Ammon's horn (tissue), 1 donor: ENCODE measurements around the gene ENDOG.

Experiments
- DNase-seq: peaks from one replicate; pipeline ENCODE4 v3.0.0-alpha.2; 2016; ENCODE audit warnings: low spot score

Gene ENDOG

DNA sequence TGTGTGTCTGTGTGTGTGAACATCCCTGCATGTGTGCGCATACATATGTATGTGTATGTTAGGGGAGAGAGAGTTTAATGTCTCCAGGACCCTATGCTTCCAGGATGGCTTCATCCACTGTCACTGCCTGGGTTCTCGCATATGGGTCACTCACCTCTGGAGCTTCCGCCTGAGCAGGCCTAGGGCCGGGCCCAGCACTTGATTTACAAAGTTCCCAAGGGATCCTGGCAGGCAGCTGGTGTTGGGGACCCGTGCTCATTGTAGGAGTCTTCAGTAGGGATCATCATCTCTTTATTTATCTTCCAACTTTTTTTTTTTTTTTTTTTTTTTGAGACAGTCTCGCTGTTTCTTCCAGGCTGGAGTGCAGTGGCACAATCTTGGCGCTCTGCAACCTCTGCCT lies 18.2 kb upstream of the ENDOG start:
- DNase-seq = no peak

DNA sequence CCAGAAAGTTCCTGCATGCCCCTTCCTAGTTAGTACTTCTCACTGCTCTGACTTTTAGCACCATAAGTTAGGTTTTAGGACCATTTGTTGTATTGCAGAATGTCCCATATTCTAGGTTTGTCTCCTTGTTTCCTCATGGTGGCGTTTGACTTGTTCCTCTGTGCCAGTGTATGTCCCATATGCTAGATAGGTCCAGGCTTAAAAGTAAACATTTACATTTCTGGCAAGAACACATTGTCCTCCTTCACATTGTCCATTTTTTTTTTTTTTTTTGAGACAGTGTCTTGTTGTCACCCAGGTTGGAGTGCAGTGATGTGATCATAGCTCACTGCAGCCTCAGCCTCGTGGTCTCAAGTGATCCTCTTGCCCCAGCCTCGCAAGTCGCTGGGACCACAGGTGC lies 15.8 kb upstream of the ENDOG start:
- no peak for DNase-seq

DNA sequence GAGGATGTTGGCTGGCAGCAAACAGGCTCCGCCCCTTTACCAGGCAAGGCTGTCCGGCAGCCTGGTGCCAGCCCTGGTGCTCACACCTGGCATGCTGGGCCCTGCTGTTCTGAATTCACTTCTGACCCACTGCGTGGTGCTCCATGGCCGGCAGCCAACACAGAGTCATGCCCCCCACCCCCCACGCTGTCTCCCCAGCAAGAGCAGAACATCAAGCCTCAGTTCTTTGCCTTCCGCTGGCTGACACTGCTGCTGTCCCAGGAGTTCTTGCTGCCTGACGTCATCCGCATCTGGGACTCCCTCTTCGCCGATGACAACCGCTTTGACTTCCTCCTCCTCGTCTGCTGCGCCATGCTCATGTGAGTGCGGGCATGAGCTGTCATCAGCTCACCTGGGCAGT lies 12.6 kb upstream of the ENDOG start:
- peak; percentile 70 for DNase-seq

DNA sequence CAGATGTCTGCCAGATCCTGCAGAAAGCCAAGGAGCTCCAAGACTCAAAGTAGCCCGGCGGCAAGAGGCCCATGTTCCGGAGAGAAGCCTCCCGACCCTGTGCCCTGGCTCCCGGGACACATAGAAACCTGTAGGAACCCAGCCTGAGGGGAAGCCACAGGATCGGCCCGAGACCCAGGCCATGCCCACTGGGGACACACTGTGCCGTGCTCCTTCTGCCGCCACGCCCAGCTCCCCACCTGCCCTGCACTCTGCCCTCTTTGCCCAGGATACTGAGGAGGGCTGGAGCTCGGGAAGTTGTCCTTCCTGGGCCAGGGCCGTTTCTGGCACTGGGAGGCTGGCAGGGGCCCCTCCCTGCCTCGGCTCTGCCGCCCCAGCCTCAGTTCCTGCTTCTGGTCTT lies 10.5 kb upstream of the ENDOG start:
- no peak for DNase-seq

DNA sequence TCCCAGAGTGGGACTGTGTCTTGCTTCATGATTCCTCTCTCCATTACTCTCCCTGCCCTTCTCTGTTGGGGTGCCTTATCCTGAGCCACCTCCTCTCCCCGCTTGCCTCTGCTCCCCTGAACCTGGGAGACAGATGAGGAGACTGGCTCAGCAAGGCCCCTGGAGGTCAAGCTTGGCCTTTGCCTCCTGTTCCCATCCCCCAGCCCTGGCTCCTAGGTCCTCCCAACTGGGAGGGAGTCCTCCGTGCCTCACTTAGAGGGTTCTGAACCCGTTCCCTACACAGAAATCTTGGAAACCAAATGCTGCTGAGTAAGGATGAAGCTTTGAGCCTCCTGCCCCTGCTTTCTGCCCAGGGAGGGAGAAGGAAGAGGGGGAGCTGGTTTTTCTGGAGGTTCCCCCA lies 9.8 kb upstream of the ENDOG start:
- DNase-seq = no peak

DNA sequence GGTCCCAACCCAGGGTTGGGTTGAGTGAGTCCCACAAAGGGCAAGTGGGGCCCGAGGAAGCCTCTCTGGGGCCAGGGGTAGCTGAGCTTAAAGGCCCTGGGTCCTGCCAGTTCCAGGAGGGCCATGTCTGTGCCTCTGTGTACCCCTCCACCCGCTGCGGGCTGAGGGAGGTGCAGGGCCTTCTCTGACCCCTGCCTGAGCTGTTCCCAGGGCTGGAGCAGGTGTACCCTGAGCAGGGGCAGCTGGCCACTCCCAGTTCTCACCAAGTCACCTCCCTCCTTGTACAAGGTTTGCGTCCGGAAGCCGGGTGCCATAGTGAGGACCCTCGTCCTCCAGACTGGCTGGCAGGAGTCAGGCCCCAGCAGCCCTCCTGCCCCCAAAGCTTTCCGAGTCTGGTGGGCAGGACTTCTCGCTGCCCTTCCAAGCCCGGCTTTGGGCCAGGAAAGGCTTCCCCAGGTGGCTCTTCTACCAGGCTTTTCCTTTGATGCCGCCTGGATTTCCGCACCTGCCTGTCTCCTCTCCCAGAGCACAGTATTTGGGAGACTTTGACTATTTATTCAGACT lies 9.2 kb upstream of the ENDOG start:
- no peak for DNase-seq

DNA sequence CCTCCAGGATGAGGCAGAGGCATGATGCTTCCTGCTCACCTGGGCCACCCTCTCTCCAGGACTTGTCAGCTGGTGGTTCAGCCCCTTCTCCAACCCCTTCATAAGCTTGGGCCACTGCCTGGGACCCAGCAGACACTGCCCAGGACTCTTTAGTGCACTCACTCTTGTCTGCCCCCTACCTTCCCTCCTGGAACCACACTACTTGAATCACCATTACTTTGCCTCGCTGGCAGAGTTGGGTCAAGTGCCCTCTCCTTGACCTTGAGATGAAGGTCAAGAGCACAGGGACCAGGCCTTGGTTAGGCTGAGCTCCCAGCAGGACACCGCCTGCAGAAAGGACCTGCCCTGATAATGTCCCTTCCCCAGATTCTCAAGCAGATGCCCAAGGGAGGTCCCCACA lies 8.5 kb upstream of the ENDOG start:
- DNase-seq = no peak

DNA sequence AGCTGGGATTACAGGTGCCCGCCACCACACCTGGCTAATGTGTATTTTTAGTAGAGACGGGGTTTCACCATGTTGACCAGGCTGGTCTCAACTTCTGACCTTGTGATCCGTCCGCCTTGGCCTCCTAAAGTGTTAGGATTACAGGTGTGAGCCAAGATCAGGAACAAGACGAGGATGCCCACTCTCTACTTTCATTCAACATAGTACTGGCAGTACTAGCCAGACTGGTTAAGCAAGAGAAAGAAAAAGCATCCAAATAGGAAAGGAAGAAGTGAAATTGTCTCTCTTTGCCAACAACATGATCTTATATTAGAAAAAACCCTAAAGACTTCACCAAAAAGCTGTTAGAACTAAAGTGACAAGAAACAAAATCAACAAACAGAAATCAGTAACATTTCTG lies 7.4 kb upstream of the ENDOG start:
- DNase-seq = no peak

DNA sequence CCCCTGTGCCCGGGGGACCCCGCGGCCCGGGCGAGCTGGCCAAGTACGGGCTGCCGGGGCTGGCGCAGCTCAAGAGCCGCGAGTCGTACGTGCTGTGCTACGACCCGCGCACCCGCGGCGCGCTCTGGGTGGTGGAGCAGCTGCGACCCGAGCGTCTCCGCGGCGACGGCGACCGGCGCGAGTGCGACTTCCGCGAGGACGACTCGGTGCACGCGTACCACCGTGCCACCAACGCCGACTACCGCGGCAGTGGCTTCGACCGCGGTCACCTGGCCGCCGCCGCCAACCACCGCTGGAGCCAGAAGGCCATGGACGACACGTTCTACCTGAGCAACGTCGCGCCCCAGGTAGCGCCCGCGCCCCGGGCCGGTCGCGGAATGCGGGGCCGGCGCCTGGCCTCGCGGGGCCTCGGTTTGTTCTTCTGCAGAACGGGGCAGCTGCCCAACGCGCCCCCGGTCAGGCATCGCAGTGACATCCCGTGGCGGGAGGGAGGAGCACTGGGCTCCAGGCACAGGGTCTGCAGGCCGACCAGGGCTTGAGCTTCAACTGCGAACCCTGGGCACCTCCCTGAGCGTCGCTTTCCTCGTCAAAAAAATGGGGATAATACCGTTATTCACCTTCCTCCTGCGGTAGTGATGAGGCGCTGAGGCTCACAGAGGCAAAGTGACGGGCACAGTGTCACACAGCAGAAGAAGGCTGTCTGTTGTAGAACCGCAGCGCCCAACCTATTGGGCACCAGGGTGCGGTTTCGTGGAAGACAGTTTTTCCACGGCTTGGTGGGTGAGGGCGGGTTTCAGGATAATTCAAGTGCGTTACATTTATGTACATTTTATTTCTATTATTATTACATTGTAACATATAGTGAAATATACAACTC lies 777 bp downstream of the ENDOG start:
- DNase-seq = peak; percentile 45

GRCh38 chr9:128819716-128820664 lies 1.7 kb downstream of the ENDOG start:
- DNase-seq = peak; percentile 69

DNA sequence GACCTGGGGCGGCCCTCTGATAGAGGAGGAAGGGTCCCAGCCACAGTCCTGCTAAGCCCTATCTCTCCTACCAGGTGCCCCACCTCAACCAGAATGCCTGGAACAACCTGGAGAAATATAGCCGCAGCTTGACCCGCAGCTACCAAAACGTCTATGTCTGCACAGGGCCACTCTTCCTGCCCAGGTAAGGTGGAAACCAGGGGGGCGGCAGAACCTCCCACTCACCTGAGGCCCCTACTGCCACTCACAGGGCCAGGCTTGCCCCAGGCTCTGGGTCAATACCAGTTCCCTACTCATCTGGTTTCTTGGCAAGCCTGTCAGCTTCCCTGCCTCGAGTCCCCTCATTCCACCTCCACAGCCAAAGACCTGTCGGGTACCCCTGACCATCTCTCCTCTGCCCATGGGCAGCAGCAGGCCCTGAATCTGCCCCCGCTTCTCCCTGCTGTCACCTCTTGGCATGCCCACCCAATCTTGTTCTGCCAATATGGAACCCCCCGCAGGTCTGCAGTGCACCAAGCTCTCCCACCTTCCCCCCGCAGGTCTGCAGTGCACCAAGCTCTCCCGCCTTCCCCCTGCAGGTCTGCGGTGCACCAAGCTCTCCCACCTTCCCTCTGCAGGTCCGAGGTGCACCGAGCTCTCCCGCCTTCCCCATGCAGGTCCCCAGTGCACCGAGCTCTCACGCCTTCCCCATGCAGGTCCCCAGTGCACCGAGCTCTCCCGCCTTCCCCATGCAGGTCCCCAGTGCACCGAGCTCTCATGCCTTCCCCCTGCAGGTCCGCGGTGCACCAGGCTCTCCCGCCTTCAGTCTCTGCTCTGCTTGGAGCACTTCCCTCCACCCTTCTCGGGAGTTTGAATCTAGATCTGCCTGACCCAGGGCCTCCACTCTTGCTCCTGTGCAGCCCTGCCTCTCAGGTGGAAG lies 2.6 kb downstream of the ENDOG start:
- DNase-seq = no peak

DNA sequence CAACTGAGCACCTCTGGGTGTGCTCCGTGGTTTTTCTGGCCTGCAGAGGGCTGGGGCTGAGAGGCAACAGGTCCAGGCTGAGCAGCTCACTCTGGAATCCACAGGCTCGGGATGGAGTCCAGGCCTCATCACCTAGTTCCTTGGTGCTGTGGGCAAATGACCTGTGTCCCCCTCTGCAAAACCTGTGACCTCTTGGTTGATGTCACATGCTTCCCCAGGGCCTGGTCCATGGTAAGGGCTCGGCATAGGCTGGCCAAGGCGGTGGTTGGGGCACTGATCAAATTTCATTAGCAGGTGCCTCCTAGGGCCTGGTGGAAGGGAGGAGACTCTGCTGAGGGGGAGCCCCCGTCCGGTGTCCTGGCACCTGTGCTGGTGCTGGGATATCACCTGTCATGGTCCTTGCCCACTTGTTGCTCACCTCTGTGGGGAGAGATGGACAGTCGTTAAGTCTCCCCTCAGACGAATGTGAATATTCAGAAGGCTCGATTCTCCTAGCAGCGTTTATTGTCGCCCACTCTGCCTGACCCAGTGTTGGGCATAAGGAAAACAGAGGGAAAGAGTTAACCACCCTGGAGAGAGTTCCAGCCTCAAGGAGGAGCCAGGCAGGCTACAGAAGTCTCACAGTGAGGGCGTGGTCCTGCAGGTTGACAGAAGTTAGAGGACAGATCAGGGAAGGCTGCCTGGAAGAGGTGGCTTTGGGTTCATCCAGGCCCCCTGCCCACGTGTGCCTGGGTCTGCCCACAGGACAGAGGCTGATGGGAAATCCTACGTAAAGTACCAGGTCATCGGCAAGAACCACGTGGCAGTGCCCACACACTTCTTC lies 3.5 kb downstream of the ENDOG start:
- DNase-seq = no peak

GRCh38 chr9:128822407-128823042 lies 4.2 kb downstream of the ENDOG start:
- DNase-seq = no peak

GRCh38 chr9:128823362-128823902 lies 5.1 kb downstream of the ENDOG start:
- DNase-seq = no peak

GRCh38 chr9:128823903-128824406 lies 5.7 kb downstream of the ENDOG start:
- DNase-seq = no peak

DNA sequence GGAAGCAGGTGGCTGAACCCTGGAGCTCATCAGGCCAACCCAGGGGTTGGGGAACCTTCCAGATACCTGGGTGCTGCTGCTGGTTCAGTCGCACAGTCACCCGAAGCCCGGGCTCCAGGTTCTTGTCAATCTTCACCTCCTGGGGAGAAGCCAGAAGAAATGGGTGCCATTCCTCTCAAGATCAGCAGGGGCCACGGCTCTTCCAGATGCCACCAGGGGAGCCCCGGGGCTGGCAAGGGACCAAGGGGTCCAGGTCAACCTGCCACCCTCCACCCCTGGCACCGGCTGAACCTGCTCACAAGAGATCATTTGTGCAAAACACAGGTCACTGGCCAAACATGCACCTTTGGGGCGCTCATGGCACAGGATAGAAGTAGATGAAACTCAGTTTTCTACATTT lies 6.6 kb downstream of the ENDOG start:
- DNase-seq = no peak

DNA sequence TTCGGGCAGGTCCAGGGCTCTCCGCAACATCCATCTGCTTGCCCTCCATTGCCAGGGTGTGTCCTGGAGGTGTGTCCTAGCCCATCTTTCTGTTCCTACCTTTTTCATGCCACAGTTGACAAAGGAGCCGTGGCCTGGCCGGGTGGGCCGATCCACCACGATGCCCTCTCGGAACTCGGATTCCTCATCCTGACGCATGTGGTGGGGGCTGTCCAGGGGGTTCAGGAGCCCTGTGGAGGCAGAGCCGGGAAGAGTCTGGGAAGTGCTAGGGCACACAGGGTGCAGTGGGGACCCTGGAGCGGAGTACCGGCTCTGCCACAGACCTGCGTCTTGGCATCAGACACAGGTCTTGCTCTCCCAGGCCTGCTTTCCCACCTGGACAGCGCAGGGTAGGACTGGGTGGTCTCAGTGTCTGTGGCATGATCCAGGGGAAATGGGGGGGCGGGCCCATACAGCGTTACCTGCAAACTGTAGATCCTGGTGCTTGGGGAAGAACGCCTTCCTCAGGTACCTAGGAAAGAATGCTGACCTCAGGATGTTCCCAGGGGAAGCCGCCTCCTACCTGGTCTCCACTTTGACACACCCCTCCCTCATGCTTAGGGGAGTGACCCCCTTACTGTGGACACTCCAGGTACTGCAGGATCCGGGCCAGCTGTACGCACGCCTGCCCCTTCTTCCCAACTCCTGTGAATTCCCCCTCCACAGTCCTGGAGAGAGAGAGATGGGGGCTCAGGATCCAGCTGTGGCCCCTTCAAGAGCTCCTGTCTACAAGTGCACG lies 7.8 kb downstream of the ENDOG start:
- no peak for DNase-seq

DNA sequence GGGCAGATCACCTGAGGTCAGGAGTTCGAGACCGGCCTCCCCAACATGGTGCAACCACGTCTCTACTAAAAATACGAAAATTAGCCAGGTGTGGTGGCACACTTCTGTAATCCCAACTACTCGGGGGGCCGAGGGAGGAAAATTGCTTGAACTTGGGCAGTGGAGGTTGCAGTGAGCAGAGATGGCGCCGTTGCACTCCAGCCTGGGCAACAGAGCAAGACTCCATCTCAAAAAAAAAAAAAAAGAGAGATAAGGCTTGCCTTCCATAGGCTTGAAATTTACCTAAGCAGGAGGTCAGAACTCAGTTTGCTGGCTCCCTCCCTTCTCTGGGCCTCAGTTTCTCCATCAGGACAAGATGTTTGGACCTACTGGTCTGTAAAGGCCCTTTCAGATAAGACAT lies 10.0 kb downstream of the ENDOG start:
- no peak for DNase-seq
